GM19240 (cell line): Measurements from ENCODE around the gene ZNF502.
"Not testable (repeated sequence)": the region's sequence is repeated elsewhere in the genome, so short reads cannot be mapped to it uniquely, and the experiment has no call there.

Source experiments
- DNase-seq: peaks from one replicate; pipeline ENCODE4 v3.0.0; 2011; ENCODE audit warnings: low spot score; ENCODE audit not compliant: insufficient read length

Gene ZNF502

DNA sequence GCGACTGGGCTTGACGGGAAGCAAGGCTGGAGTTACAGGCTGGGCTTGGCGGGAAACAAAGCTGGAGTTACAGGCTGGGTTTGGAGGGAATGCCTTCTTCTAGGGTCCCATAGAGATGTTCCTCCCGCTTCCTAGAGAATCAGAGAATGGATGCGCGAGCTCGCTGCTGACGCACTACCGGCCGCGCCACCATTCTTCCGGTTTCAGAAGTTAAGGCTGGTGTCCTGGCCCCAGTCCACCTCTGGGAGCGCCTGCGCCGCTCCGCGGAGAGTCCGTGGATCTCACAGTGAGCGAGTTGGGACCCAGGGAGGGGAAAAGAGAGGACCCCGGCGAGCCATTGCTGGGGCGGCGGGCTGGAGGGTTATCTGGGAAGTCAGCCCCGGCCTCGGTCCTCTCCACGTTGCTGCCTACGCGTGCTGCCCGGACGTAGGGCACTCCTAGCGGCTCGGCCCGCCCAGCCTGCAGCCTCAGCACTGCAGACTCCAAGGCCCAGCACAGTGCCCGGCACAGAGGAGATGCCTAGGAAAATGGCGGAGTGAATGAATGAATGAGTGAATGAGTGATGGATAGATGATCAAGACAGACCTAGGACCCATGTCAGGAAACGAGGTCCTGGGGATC is at the start of gene ZNF502:
ZNF502 (plus strand) TSS at position 206 of the 621 bp plus-strand sequence. CDS start 7,602 bp downstream, outside the sequence.
- DNase-seq, result peak; percentile 8

DNA sequence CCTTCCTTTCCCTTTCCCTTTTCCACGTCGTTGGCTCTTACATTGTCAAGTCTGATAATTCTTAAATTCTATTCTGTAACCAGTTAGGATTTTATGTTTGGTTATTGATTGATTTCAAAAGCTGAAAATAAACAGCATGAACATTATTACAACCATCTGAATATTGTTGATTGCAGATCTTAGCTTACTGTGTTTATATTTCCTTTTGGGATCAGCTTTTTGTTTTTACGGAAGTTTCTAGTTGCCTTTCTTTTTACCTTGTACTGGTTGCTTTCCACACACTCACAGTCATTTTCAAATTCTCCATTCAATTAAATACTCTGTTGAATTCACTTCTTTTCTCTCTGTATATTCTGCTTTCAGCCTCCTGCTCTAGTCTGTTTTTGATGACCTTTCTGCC is 47.3 kb upstream of the ZNF502 start:
- DNase-seq, result no peak

DNA sequence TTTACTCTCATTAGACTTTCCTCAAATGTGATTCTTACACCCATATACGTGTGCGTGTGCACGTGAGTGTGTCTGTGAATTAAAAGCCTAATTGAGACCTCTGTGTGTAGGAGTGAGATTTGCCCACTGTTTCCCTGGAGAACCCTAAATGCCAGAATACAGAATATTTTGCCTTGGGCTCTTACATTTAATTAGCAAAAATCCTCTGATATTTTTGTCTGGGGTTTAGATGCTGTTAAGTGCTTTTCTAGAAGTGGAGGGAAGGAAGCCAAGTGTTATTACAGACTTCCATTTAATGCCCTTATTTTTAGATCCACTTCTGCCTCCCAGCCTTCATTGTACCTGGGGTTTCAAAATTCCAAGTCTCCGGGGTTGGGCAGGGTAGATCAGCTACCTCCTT is 46.1 kb upstream of the ZNF502 start:
- no peak for DNase-seq

DNA sequence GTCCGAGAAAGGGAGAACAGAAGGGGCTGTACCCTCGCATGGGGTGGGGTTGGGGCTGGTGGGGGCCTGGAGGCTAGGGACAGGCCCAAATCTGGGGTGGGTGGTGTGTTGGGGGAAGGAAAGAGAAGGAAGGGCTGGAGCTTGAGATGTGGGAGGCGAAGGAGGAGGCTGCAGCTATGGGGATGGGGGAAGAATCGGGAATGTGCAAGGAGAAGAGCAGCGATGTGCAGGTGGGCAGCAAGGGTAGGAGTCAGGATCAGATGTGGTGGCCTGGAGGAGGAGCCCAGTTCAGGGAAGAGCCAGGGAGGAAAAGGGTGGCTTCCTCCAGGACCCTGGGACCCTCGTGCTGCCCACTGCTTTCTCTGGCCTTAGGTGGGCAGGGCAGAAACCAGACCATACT is 42.7 kb upstream of the ZNF502 start:
- no peak for DNase-seq

DNA sequence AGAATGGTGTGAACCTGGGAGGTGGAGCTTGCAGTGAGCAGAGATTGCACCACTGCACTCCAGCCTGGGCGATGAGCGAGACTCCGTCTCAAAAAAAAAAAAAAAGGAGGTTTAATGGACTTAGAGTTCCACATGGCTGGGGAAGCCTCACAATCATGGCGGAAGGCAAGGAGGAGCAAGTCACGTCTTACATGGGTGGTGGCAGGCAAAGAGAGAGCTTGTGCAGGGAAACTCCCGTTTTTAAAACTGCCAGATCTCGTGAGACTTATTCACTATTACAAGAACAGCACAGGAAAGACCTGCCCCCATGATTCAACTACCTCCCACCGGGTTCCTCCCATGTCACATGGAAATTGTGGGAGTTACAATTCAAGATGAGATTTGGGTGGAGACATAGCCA is 39.0 kb upstream of the ZNF502 start:
- DNase-seq, result not testable (repeated sequence)

DNA sequence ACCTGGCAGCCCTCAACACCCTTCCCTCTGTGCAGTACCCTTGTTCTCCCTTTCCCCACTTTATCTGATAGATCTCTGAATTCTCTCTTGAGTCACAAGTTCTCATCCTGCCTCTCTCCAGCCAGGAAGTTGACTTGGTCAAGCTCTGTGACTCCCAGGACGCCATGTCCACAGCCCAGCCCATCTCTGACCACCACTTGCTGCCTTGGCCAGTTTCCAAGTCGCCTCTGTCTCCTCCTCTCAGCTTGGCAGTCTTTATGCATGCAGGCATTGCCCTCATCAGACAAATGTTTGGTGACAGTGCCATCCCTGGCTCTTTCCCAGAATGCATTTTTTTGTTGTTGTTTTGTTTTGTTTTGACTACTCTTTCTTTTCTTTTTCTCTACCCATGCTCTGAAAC is 38.2 kb upstream of the ZNF502 start:
- no peak for DNase-seq

DNA sequence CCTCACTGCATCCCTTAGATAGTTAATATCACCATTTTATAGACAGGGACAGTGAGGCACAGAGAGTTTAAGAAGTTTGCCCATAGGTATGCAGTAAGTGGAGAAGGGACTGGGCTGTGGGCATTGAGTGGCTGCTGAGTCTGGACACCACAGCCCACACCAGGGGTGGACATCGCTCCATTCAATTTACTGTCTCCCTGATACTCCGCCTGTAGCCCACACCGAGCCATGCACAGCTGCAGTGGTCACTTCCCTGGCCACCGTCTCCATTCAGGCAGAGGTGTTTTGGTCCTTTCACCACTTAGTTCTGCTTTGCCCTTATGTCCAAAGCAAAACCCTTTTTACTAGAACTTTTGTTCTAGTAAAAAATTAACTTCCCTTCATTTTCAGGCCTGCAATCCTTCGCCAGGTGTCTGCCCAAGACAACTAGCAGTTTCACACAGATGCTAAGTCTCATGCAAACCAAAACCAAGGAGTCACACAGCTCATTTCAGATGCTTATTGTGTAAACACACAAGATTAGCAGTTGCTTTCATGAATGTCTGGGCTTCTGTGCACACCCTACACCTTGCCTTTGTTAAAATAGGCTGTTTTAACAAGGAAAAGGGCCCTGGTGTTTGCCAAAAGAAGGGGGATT is 33.9 kb upstream of the ZNF502 start:
- DNase-seq, result no peak

DNA sequence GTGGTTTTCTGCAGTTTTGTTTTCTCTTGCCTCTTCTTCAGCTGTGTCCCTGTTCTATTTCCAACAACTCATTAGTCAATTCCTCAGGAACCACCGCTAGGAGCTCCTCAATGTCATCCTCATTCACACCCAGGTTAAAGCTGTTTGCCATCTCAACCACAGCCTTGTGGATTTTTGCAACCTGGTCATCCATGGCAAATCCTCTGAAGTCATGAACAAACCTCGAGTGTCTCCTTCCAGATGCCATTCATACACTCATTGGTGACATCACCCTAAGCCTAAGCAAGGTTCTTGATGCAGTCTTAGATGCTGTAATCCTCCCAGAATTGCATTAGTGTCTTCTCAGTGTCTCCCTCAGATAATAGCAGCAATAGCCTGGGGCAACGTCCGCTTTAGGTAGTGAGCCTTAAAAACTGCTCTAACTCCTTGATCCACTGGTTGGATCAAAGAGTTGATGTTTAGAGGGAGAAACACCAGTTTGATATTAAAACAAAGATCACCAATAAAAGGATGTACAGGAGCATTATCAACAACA is 31.5 kb upstream of the ZNF502 start:
- DNase-seq, result no peak

DNA sequence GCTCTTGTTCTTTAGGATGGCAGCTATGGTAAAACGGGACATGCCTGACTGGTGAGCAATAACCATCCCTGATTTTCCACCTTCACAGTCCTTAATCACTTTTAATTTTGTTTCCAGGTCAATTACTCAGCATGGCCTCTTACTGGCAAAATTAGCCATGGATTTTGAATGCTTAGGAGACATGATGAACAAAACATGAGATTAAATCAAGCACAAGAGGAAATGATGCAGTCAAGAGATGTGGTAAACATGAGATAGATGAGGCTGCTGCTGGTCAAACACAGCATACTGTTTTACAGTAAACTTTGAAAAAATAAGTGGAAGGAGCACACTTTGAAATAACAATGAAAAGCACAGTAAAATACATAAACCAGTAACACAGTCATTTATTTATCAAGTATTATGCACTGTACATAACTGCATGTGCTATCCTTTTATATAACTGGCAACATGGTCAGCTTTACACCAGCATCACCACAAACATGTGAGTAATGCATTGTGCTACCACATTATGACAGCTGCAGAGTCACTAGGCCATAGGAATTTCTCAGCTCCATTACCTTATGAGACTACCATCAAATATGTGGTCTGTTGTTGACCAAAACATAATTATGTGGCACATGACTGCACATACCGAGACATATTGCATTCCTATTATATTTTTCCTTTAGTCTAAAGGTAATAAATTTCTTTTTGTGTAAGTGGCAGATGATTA is 30.1 kb upstream of the ZNF502 start:
- DNase-seq, result no peak

DNA sequence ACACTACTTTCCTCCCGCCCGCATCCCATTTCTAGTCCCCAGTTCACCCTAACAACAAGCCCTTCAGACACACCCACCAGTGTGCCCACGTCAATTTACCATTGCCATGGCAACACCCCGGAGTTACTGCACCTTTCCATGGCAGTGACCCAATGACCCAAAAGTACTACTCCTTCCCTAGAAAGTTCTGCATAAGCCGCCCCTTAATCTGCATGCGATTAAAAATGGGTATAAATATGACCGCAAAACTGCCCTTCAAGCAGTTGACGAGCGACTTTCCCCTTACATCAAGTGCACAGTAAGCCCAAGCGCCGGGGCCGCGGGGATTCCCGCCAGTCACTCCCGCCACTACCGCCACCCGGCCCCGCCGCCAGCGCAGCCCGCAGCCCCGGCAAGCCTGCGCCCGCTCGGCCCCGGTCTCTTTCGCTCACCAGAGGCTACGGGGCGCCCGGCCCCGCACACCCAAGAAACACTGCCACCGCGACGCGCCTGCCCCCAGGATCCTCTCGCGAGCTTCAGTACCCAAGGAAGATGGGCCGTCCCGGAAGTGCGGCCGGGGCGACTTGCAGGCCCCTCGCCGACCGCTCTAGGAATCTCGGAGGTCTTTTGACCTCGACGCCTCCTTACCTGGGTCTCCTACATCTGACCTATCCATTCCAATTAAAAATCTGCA is 27.2 kb upstream of the ZNF502 start:
- peak; percentile 54 for DNase-seq

DNA sequence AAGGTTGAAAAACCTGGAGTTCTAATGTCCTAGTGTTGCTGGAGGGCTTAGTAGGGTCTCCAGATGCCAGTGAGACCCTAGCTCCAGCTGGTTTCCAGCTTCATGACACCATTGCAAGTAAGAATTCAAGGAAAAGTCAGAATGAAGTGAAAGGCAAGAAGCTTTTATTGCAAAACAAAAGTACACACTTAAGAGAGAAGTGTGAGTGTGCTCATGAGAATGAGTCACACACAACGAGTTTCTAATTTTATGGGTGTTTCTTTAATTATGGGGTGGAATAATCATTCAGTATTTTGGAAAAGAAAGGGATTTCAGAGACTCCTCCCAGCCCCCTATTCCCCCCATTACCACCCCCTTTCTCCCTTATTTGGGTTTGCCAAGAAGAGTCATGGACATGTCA is 24.6 kb upstream of the ZNF502 start:
- DNase-seq, result no peak

DNA sequence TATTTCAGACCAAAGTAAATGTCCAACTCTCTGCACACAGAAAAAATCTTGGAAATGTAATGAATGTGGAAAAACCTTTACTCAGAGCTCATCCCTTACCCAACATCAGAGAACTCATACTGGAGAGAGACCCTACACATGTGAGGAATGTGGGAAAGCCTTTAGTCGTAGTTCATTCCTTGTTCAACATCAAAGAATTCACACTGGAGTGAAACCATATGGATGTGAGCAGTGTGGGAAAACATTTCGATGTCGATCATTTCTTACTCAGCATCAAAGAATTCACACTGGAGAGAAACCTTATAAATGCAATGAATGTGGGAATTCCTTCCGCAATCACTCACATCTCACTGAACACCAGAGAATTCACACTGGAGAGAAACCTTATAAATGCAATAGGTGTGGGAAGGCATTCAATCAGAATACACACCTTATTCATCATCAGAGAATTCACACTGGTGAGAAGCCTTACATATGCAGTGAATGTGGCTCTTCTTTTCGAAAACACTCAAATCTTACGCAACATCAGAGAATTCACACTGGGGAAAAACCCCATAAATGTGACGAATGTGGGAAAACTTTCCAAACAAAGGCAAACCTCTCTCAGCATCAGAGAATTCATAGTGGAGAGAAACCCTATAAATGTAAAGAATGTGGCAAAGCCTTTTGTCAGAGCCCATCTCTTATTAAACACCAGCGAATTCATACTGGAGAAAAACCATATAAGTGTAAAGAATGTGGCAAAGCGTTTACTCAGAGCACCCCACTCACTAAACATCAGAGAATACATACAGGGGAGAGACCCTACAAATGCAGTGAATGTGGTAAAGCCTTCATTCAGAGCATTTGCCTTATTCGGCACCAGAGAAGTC is 9.0 kb downstream of the ZNF502 start:
- no peak for DNase-seq

DNA sequence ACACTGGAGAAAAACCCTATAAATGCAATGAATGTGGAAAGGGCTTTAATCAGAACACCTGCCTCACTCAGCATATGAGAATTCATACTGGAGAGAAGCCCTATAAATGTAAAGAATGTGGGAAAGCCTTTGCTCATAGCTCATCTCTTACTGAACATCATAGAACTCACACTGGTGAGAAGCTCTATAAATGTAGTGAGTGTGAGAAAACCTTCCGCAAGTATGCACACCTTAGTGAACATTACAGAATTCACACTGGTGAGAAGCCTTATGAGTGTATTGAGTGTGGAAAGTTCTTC is 9.6 kb downstream of the ZNF502 start:
- DNase-seq, result no peak

DNA sequence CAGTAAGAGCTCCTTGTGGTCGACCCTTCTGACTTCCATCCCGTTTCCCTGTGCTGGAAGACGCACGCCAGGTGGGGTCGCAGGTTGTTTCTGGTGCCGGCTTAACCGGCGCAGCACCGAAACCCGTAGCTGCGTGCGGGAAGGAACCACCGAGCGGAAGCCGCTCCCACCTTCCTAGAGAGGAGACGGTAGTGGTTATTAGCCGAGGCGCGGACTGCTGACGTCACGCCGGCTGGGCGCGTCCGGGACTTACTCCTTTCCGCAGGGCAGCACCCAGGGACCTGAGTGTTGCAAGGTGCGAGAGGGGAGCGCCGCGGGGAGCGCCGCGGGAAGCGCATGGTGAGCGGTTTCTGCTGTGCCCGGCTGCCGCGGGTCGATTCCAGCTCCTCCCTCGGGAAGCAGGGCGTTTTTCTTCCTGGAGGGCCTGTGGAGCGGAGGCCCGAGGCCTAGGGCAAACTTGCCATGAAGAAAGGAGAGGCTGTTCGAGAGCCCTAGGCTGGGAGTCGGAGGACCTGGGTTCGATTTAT is 17.0 kb downstream of the ZNF502 start, which contains the start of gene ZNF501:
ZNF501 (plus strand) TSS at position 252 of the 527 bp plus-strand sequence. CDS start 4,787 bp downstream, outside the sequence.
- peak; percentile 36 for DNase-seq

DNA sequence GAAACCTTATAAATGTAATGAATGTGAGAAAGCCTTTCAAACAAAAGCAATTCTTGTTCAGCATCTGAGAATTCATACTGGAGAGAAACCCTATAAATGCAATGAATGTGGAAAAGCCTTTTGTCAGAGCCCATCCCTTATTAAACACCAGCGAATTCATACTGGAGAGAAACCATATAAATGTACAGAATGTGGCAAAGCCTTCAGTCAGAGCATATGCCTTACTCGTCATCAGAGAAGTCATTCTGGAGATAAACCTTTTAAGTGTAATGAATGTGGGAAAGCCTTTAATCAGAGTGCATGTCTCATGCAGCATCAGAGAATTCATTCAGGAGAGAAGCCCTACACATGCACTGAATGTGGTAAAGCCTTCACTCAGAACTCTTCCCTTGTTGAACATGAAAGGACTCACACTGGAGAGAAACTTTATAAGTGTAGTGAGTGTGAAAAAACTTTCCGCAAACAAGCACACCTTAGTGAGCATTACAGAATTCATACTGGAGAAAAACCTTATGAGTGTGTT is 22.2 kb downstream of the ZNF502 start:
- DNase-seq, result no peak

DNA sequence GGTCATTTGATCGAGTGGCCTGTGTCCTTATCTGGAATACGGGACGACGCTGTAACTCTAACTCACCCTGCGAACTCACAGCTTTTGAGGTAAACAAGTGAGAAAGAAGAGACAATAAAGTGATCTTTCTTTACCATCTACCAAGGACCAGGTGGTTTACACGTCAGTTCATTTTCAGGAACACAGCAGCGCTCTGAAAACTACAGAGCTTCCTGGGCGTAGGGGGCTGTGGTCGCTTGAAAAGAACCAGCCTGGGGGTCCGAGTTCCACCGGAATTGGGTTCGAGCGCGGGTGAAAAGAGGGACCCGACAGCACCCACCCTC is 48.6 kb downstream of the ZNF502 start:
- DNase-seq, result no peak

DNA sequence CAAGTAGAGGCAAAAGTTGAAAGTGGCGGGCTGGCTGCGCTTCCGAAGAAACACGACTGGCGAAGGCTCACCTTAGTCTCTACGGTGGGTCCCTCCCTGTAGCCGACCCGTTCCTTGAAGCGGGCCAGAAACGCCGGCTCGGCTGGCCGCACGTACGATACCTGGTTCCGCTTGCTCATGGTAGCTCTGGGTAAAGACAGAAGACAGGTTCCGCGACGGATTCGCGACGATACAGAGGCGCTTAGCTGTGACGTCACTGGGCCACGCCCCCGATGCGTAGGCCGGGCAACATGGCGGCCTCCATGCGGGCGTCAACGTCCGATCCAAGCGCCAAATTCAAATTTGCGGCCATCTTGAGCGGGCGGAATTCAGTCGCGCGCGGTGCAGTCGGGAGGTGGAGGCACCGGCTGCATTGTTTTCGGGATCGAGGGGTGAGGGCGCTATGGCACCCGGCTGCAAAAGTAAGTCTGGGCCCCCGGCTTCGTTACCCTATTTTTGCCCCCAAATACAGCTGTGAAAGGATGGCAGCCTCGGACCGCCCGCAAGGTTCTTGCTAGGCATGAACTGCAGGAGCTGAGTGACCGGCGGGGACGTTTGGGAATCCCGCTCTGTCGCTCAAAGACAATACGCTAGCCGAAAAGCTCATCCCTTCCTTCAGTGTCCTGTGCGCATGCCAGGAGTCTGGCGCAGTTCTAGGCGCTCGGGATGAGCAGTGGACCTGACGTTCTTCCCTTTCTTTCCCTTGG is 49.1 kb downstream of the ZNF502 start, which contains the start of the genes KIAA1143 and KIF15:
KIAA1143 (minus strand) TSS at position 196 of the 746 bp plus-strand sequence; CDS start at position 179, 17 bp downstream.
KIF15 (plus strand) TSS at position 371 of the 746 bp plus-strand sequence; CDS start at position 443, 72 bp downstream.
- DNase-seq, result peak; percentile 62

DNA sequence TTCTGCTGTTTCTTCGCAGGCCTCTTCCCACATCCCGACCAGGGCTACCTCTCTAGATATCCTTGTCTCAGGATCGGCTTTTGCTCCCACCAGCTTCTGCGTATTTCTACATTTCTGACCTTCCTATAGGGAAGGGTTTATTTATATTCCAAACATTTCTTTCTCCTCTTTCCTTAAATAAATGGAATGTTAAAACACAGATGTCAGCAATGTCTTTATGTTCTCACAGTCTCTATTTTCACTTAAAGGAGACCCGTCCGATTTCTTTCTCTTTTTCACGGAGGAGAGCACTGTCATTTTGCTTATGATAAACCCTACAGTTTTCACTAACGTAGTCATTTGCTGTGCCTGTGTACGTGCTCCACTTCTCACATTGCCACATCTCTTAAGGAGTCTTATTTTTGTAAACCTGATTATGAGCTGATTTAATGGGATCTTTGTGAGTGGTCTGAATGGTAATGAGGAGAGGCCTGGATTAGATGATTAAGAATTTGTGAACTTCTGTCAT is 49.8 kb downstream of the ZNF502 start:
- no peak for DNase-seq

DNA sequence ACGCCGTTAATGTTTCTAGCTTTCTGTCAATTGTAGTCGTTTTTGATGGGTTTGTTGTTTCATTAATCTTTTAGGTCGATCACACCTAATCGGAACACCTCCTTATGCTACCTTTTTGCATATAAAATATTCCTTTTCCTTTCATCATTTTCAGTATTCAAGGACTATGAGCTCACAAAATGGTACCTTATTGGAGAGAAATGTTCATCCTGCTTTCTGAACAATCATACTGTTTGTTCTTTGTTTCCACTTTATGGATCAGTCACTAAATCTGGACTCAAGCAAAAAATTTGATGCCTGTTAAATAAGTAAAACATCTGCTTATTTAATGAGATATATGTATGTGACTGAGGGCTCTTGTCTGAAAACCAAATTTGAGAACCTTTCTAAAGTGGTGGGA is 50.2 kb downstream of the ZNF502 start:
- DNase-seq, result no peak
